Measurements from ENCODE around the gene NECTIN3. TPM values are rescaled to one million over a fixed set of nuclear protein-coding genes. Genes with fewer than 3 reads are reported as not detected.

Gene NECTIN3
- total and polyA plus RNA-seq, 4 donors: 9.0 to 31.8 (median 15.3) TPM

- no peak for TF ChIP-seq REST (IDR thresholded peaks at IDR 0.05)
- no peak for TF ChIP-seq MAX (IDR thresholded peaks at IDR 0.05)
- no peak for TF ChIP-seq TAF1 (conservative IDR thresholded peaks at IDR 0.05)
These were observed 170.3 kb downstream of the NECTIN3 start (continued) for GRCh38 chr3:111241960-111242359.

All from liver (tissue), 5 donors.